K562 (cell line): Measurements from ENCODE around the gene KRTAP5-1. TPM values are rescaled to one million over a fixed set of nuclear protein-coding genes. Genes with fewer than 3 reads are reported as not detected.

Experiments
- ATAC-seq: fragments of 200-7000 bp; cut with Tn5 transposase; 3 replicates; pipeline ENCODE4 v1.9.1; 2020; ENCODE audit warnings: moderate library complexity
- BruUV-seq: library from RNA; stranded (reverse); fragments of 400-500 nt; replicated peaks from 2 replicates; lab custom pipeline; 2021; lab: Mats Ljungman, UMichigan
- CTCF ChIA-PET: fragments of 300-600 bp; formaldehyde crosslinking; extraction: SDS; loops from one replicate; lab custom pipeline; 2021; ENCODE audit warnings: low intra/inter-chr PET ratio; lab: Yijun Ruan, JAX
- POLR2A ChIA-PET: fragments of 300-600, 350-650 bp; sonication (Branson Sonifier 250); formaldehyde crosslinking; extraction: SDS; loops from one replicate; lab custom pipeline; 2021; ENCODE audit warnings: antibody characterized with exemption, inconsistent platforms; lab: Yijun Ruan, JAX
- DNase-seq, 4 experiments: peaks; one replicate each; pipeline versions ENCODE4 v3.0.0 to v3.0.0-alpha.2; 2011 to 2018; ENCODE audit warnings: low spot score in 3 of 4, mixed read lengths in 3 of 4; ENCODE audit errors: extremely low read depth in 1 of 4
- FAIRE-seq: peaks from 2 replicates; lab custom pipeline; 2011; peaks lifted over from hg19 to GRCh38; lab: Jason Lieb, UNC
- H2AFZ ChIP-seq: 2 replicates; pipeline ENCODE4 v1.6.0; 2011; ENCODE audit warnings: low read depth, low read length, control low read depth, inconsistent platforms
- H3K27ac ChIP-seq: fragments of 200-600 bp; 3 replicates; pipeline ENCODE4 v1.8.0; 2011; ENCODE audit warnings: low read depth, mild to moderate bottlenecking, control low read depth, inconsistent platforms, low read length, moderate library complexity, mixed read lengths; ENCODE audit errors: extremely low read depth
- H3K27me3 ChIP-seq, 2 experiments: fragments of 300-600 bp in 1 of 2; 2 replicates in 1 of 2; 3 replicates in 1 of 2; pipeline versions ENCODE4 v1.6.0 to v1.8.0; 2011; ENCODE audit warnings: inconsistent platforms in 2 of 2, low read length in 2 of 2, mild to moderate bottlenecking in 1 of 2, mixed read lengths in 1 of 2, moderate library complexity in 1 of 2; ENCODE audit not compliant: control insufficient read depth in 2 of 2, insufficient read depth in 2 of 2
- H3K36me3 ChIP-seq: fragments of 300-600 bp; 3 replicates; pipeline ENCODE4 v1.8.0; 2011; ENCODE audit warnings: mild to moderate bottlenecking, low read length, inconsistent platforms; ENCODE audit not compliant: control insufficient read depth, insufficient read depth
- H3K4me1 ChIP-seq, 2 experiments: fragments of 200-600 bp in 1 of 2; replicated peaks in 1 of 2; 2 replicates in 1 of 2; 3 replicates in 1 of 2; pipeline versions ENCODE4 v1.5.1 to v1.8.0; 2011; ENCODE audit warnings: inconsistent platforms in 2 of 2, low read length in 2 of 2, mild to moderate bottlenecking in 1 of 2, mixed read lengths in 1 of 2, moderate library complexity in 1 of 2; ENCODE audit not compliant: control insufficient read depth in 2 of 2, insufficient read depth in 2 of 2
- H3K4me2 ChIP-seq: 2 replicates; pipeline ENCODE4 v1.6.1; 2011; ENCODE audit warnings: low read length, control low read depth, inconsistent platforms, mixed read lengths; ENCODE audit not compliant: insufficient read depth
- H3K4me3 ChIP-seq: fragments of 200-600 bp; sonication (generic), shearing (Covaris generic); 2 replicates; pipeline ENCODE4 v1.5.1; 2016; ENCODE audit warnings: control low read depth, inconsistent platforms
- H3K79me2 ChIP-seq: fragments of 200-600 bp; 3 replicates; pipeline ENCODE4 v1.8.0; 2011; ENCODE audit warnings: low read length, inconsistent platforms; ENCODE audit not compliant: control insufficient read depth, insufficient read depth
- H3K9ac ChIP-seq, 2 experiments: 2 replicates each; pipeline versions ENCODE4 v1.6.0 to v1.6.1; 2011; ENCODE audit warnings: low read depth in 2 of 2, low read length in 2 of 2, control low read depth in 1 of 2, inconsistent platforms in 1 of 2, mild to moderate bottlenecking in 1 of 2, mixed read lengths in 1 of 2; ENCODE audit not compliant: insufficient read depth in 1 of 2
- H3K9me1 ChIP-seq: one replicate; pipeline ENCODE4 v1.6.0; 2011; ENCODE audit warnings: inconsistent platforms, mild to moderate bottlenecking, low read length, moderate library complexity; ENCODE audit not compliant: control insufficient read depth, insufficient read depth
- H3K9me3 ChIP-seq: replicated peaks from 2 replicates; pipeline ENCODE4 v1.5.1; 2011; ENCODE audit warnings: low read depth, low read length, inconsistent platforms; ENCODE audit not compliant: control insufficient read depth, insufficient read depth
- H4K20me1 ChIP-seq: replicated peaks from 2 replicates; pipeline ENCODE4 v1.6.1; 2011; ENCODE audit warnings: low read length, inconsistent platforms, mixed read lengths; ENCODE audit not compliant: control insufficient read depth, insufficient read depth
- BHLHE40 ChIP-seq: IDR thresholded peaks from 2 replicates; pipeline ENCODE4 v1.6.1; 2011; ENCODE audit warnings: low read length, improper control_type of control experiment
- CHD2 ChIP-seq: IDR thresholded peaks from 2 replicates; pipeline ENCODE4 v1.6.1; 2011; ENCODE audit warnings: low read depth, low read length
- FOXK1 ChIP-seq: sonication (generic); formaldehyde crosslinking; IDR thresholded peaks from 2 replicates; pipeline ENCODE4 v1.8.0; 2022; ENCODE audit warnings: missing genetic modification reagents, mild to moderate bottlenecking, borderline replicate concordance
- KDM4B ChIP-seq, 2 experiments: fragments of 450-650 bp in 1 of 2; sonication (generic) in 1 of 2; IDR thresholded peaks; 2 replicates each; pipeline ENCODE4 v1.6.1; 2016 to 2017; ENCODE audit warnings: borderline replicate concordance in 2 of 2, antibody characterized with exemption in 1 of 2, low read depth in 1 of 2, mild to moderate bottlenecking in 1 of 2
- MYC ChIP-seq, 2 experiments: fragments of 250-450 bp in 1 of 2; sonication (Bioruptor Pico) in 1 of 2; IDR thresholded peaks; 2 replicates each; pipeline versions ENCODE4 v1.5.1 to v1.6.1; 2012 to 2021; ENCODE audit warnings: low read depth in 2 of 2, borderline replicate concordance in 1 of 2, improper control_type of control experiment in 1 of 2, low read length in 1 of 2, mild to moderate bottlenecking in 1 of 2, moderate library complexity in 1 of 2
- WGBS: fragments of 100-300 bp; shearing (Covaris generic); methylation state at CpG from one replicate; pipeline ENCODE4 v1.1.6; 2016; ENCODE audit warnings: low coverage, mixed read lengths; ENCODE audit not compliant: insufficient coverage; ENCODE audit errors: missing lambda C conversion rate; 5-methylcytosine and 5-hydroxymethylcytosine counted together
- in situ Hi-C: fragments of 300-500 bp; cut with MboI; formaldehyde crosslinking; loops from 4 replicates; pipeline ENCODE4 v1.15.0; 2018; ENCODE audit warnings: inconsistent platforms, mixed read lengths
- intact Hi-C: fragments of 100-400 bp; cut with micrococcal nuclease; formaldehyde crosslinking; loops from 2 replicates; pipeline ENCODE4 v1.14.2; 2022
- polyA plus RNA-seq, 8 experiments: library from polyadenylated mRNA; depleted of rRNA in 4 of 8; stranded (reverse) in 5 of 8; unstranded in 3 of 8; fragments of >200 nt; fragmentation: Nextera tagmentation in 2 of 8; fragmentation: Illumina TruSeq in 1 of 8; extraction: Ambion mirVana in 2 of 8; extraction: Trizol in 1 of 8; gene quantifications; 2 replicates each; pipeline versions ENCODE4 v1.2.1 to v1.2.3, GENCODE V29; 2011 to 2014; ENCODE audit warnings: inconsistent platforms in 1 of 8, missing spikeins in 1 of 8
- total RNA-seq, 7 experiments: library from RNA; depleted of rRNA in 6 of 7; stranded (reverse); fragments of >200 nt in 6 of 7; fragmentation: Illumina TruSeq in 2 of 7; extraction: Trizol in 2 of 7; gene quantifications; 2 replicates each; pipeline versions ENCODE4 v1.2.1 to v1.2.3, GENCODE V29; 2011 to 2021; ENCODE audit warnings: low replicate concordance in 1 of 7

The KRTAP5-1 gene
- total and polyA plus RNA-seq, 9 of the 15 experiments (the other 6 are each of a cell fraction or from before 2014, with no cell fraction given), result not detected

- H3K4me1 ChIP-seq, result peaks cover 0 to 45% of the 10 kb centered on the region in 2 experiments; a peak in 3 of 5 replicates
- BruUV-seq, result no TSS peak
- in situ Hi-C loops (no loop called here), intact Hi-C loops (loop anchor here (2.0 kb wide), 1 partner anchor 27 kb away; no protein-coding TSS in a partner anchor)
- no peaks in the 10 kb centered on the region for H3K9me1 ChIP-seq
- H4K20me1 ChIP-seq, result peaks cover 3% of the 10 kb centered on the region; the same call in 1 of the 2 replicates
- H3K4me3 ChIP-seq, result no peak overlapping the region
- no peaks in the 10 kb centered on the region for H3K36me3 ChIP-seq
- DNase-seq, result no peak
- no peak for ATAC-seq
- ChIA-PET CTCF (interaction anchor here (1.1 to 3.1 kb wide), 2 partner anchors 13 to 27 kb away, joined by 5 to 19 read pairs; no protein-coding TSS in a partner anchor), POLR2A (no interaction called here)
- FAIRE-seq, result no peak
- no peak overlapping the region for H3K4me2 ChIP-seq
- TF ChIP-seq FOXK1 (CRISPR knock-in tag) (no peak), KDM4B (IDR thresholded peaks at IDR 0.05; ENCODE audit: borderline replicate concordance in 2 of 2, low read depth in 1 of 2) (no peak), BHLHE40 (no peak), CHD2 (no peak), MYC (IDR thresholded peaks at IDR 0.05; ENCODE audit: low read depth, low read length) (no peak), MYC (CRISPR knock-in tag; IDR thresholded peaks at IDR 0.05; ENCODE audit: borderline replicate concordance, low read depth) (no peak)
- H2AFZ ChIP-seq, result no peak overlapping the region
- H3K9ac ChIP-seq, result no peak overlapping the region
- no peaks in the 10 kb centered on the region for H3K9me3 ChIP-seq
- no peak overlapping the region for H3K27ac ChIP-seq
- H3K79me2 ChIP-seq, result no peaks in the 10 kb centered on the region
- peaks cover 0 to 5% of the 10 kb centered on the region in 2 experiments; a peak in 1 of 5 replicates for H3K27me3 ChIP-seq
- 48% methylated on average over 17 of the region's 33 CpGs for WGBS
Measured at GRCh38 chr11:1547467-1548098, 37.5 kb downstream of the KRTAP5-1 start.
